ENCODE results near the gene SLC9A5.

SLC9A5 gene

GRCh38 chr16:67294171-67294757 is 45.5 kb downstream of the SLC9A5 start:
- H3K4me3 Mint-ChIP-seq = no peak overlapping the region
- H3K27ac Mint-ChIP-seq = no peak overlapping the region
- no peak for ATAC-seq
- H3K27me3 Mint-ChIP-seq = no peaks in the 10 kb centered on the region
- H3K9me3 Mint-ChIP-seq = no peaks in the 10 kb centered on the region
- no peaks in the 10 kb centered on the region for H3K36me3 Mint-ChIP-seq
- no peaks in the 10 kb centered on the region for H3K4me1 Mint-ChIP-seq

- Mint-ChIP-seq H3K4me1 (no peaks in the 10 kb centered on the region), H3K4me3 (no peak overlapping the region), H3K27ac (no peak overlapping the region), H3K9me3 (no peaks in the 10 kb centered on the region), H3K27me3 (no peaks in the 10 kb centered on the region), H3K36me3 (no peaks in the 10 kb centered on the region)
- ATAC-seq = no peak
Observed at GRCh38 chr16:67294938-67295361, 46.2 kb downstream of the SLC9A5 start.

- Mint-ChIP-seq H3K27me3 (peaks cover 8% of the 10 kb centered on the region), H3K36me3 (no peaks in the 10 kb centered on the region), H3K4me1 (no peaks in the 10 kb centered on the region), H3K4me3 (no peak overlapping the region), H3K27ac (no peak overlapping the region), H3K9me3 (no peaks in the 10 kb centered on the region)
- ATAC-seq = no peak
Observed at GRCh38 chr16:67296420-67296819, 47.6 kb downstream of the SLC9A5 start.

- H3K27me3 Mint-ChIP-seq = peaks cover 8% of the 10 kb centered on the region
- H3K4me1 Mint-ChIP-seq = no peaks in the 10 kb centered on the region
- no peaks in the 10 kb centered on the region for H3K36me3 Mint-ChIP-seq
- no peaks in the 10 kb centered on the region for H3K9me3 Mint-ChIP-seq
- no peak for ATAC-seq
- H3K4me3 Mint-ChIP-seq = no peak overlapping the region
- H3K27ac Mint-ChIP-seq = no peak overlapping the region
Observed at GRCh38 chr16:67298277-67298676, 49.5 kb downstream of the SLC9A5 start.

- Mint-ChIP-seq H3K36me3 (no peaks in the 10 kb centered on the region), H3K27me3 (peaks cover 8% of the 10 kb centered on the region), H3K9me3 (no peaks in the 10 kb centered on the region), H3K4me3 (no peak overlapping the region), H3K27ac (no peak overlapping the region), H3K4me1 (no peaks in the 10 kb centered on the region)
- ATAC-seq = no peak
Observed at GRCh38 chr16:67299269-67299668, 50.5 kb downstream of the SLC9A5 start.

GRCh38 chr16:67301080-67301782 is 52.5 kb downstream of the SLC9A5 start:
- Mint-ChIP-seq H3K27me3 (peaks cover 8% of the 10 kb centered on the region), H3K36me3 (no peaks in the 10 kb centered on the region), H3K9me3 (no peaks in the 10 kb centered on the region), H3K4me1 (no peaks in the 10 kb centered on the region), H3K4me3 (no peak overlapping the region), H3K27ac (no peak overlapping the region)
- no peak for ATAC-seq

- no peak overlapping the region for H3K27ac Mint-ChIP-seq
- ATAC-seq = no peak
- H3K4me3 Mint-ChIP-seq = no peak overlapping the region
- peaks cover 8% of the 10 kb centered on the region for H3K27me3 Mint-ChIP-seq
- no peaks in the 10 kb centered on the region for H3K36me3 Mint-ChIP-seq
- no peaks in the 10 kb centered on the region for H3K9me3 Mint-ChIP-seq
- H3K4me1 Mint-ChIP-seq = no peaks in the 10 kb centered on the region
Observed at GRCh38 chr16:67302076-67302475, 53.3 kb downstream of the SLC9A5 start.

- Mint-ChIP-seq H3K27ac (no peak overlapping the region), H3K9me3 (no peaks in the 10 kb centered on the region)
- no peak for ATAC-seq
Observed at GRCh38 chr16:67302970-67303369, 54.2 kb downstream of the SLC9A5 start.

GRCh38 chr16:67304020-67304419 is 55.2 kb downstream of the SLC9A5 start:
- ATAC-seq = no peak
- Mint-ChIP-seq H3K27me3 (peaks cover 8% of the 10 kb centered on the region), H3K27ac (no peak overlapping the region), H3K9me3 (no peaks in the 10 kb centered on the region), H3K4me1 (peaks cover 8% of the 10 kb centered on the region), H3K36me3 (no peaks in the 10 kb centered on the region), H3K4me3 (no peak overlapping the region)

More at GRCh38 chr16:67302970-67303369, 54.2 kb downstream of the SLC9A5 start:
- Mint-ChIP-seq H3K36me3 (no peaks in the 10 kb centered on the region), H3K4me3 (no peak overlapping the region), H3K4me1 (peaks cover under 1% of the 10 kb centered on the region), H3K27me3 (peaks cover 8% of the 10 kb centered on the region)

GRCh38 chr16:67305216-67306071 is 56.7 kb downstream of the SLC9A5 start:
- Mint-ChIP-seq H3K27me3 (peaks cover 8% of the 10 kb centered on the region), H3K27ac (no peak overlapping the region), H3K9me3 (no peaks in the 10 kb centered on the region), H3K36me3 (no peaks in the 10 kb centered on the region), H3K4me1 (peaks cover 8% of the 10 kb centered on the region), H3K4me3 (no peak overlapping the region)
- ATAC-seq = no peak

GRCh38 chr16:67310561-67310960 is 61.8 kb downstream of the SLC9A5 start:
- no peaks in the 10 kb centered on the region for H3K27me3 Mint-ChIP-seq
- no peak overlapping the region for H3K4me3 Mint-ChIP-seq
- no peaks in the 10 kb centered on the region for H3K36me3 Mint-ChIP-seq
- no peak overlapping the region for H3K27ac Mint-ChIP-seq
- no peak for ATAC-seq
- peaks cover 14% of the 10 kb centered on the region for H3K4me1 Mint-ChIP-seq
- H3K9me3 Mint-ChIP-seq = no peaks in the 10 kb centered on the region

GRCh38 chr16:67311607-67312488 is 63.1 kb downstream of the SLC9A5 start:
- peak overlapping the region; percentile 3 for H3K27ac Mint-ChIP-seq
- no peaks in the 10 kb centered on the region for H3K9me3 Mint-ChIP-seq
- ATAC-seq = peak; percentile 93
- H3K36me3 Mint-ChIP-seq = no peaks in the 10 kb centered on the region
- H3K4me3 Mint-ChIP-seq = no peak overlapping the region
- H3K27me3 Mint-ChIP-seq = no peaks in the 10 kb centered on the region
- peaks cover 14% of the 10 kb centered on the region for H3K4me1 Mint-ChIP-seq

- ATAC-seq = no peak
- Mint-ChIP-seq H3K4me1 (peaks cover 14% of the 10 kb centered on the region), H3K4me3 (no peak overlapping the region), H3K36me3 (no peaks in the 10 kb centered on the region), H3K27me3 (no peaks in the 10 kb centered on the region), H3K27ac (peak overlapping the region; percentile 3), H3K9me3 (no peaks in the 10 kb centered on the region)
Observed at GRCh38 chr16:67312719-67313118, 63.9 kb downstream of the SLC9A5 start.

- Mint-ChIP-seq H3K27me3 (peaks cover 15% of the 10 kb centered on the region), H3K9me3 (no peaks in the 10 kb centered on the region), H3K4me3 (no peak overlapping the region), H3K4me1 (no peaks in the 10 kb centered on the region), H3K27ac (no peak overlapping the region), H3K36me3 (no peaks in the 10 kb centered on the region)
- ATAC-seq = no peak
Observed at GRCh38 chr16:67317853-67318252, 69.1 kb downstream of the SLC9A5 start.

All from stimulated activated memory B cell treated with anti-CD40 and anti-IgM and Interleukin-4, amounts not matched to agents 10 μg/mL and 1 μg/mL and 100 μg/mL, for 72 hours (primary cell).